ENCODE results near the gene TLDC2.
"Not testable (repeated sequence)": the region's sequence is repeated elsewhere in the genome, so short reads cannot be mapped to it uniquely, and the experiment has no call there.

TLDC2 gene

GRCh38 chr20:36905566-36905965, 29.6 kb downstream of the TLDC2 start:
- DNase-seq (ENCODE audit: low read depth, low spot score): not testable (repeated sequence)

DNA sequence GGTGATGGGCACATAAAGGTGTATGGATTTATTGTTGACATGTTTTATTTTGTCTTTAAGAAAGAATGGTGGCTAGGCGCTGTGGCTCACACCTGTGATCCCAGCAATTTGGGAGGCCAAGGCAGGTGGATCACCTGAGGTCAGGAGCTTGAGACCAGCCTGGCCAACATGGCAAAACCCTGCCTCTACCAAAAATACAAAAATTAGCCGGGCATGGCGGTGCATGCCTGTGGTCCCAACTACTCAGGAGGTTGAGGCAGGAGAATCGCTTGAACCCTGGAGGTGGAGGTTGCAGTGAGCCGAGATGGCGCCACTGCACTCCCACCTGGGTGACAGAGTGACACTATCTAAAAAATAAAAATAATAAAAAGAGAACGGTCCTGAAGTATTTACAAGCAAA, 30.1 kb downstream of the TLDC2 start:
- not testable (repeated sequence) for DNase-seq (ENCODE audit: low read depth, low spot score)

GRCh38 chr20:36908603-36909002, 32.7 kb downstream of the TLDC2 start:
- DNase-seq (ENCODE audit: low read depth, low spot score): no peak

DNA sequence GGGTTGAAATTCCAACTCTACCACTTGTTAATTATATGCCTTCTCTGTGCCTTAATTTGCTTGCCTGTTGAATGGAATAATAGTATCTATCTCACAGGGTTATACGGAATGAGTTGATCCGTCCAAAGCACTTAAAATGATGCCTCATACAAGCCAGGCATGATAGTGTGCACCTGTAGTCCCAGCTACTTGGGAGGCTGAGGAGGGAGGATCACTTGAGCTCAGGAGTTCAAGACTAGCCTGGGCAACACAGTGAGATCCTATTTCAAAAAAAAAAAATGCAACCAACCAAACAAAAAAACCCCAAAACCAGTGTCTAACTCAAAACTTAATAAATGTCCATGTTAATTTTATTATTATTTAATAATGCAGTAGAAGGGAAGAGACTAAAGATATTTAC, 40.3 kb downstream of the TLDC2 start:
- DNase-seq (ENCODE audit: low read depth, low spot score): no peak

- no peak for DNase-seq (ENCODE audit: low read depth, low spot score)
Observed at GRCh38 chr20:36917240-36917639, 41.3 kb downstream of the TLDC2 start.

DNA sequence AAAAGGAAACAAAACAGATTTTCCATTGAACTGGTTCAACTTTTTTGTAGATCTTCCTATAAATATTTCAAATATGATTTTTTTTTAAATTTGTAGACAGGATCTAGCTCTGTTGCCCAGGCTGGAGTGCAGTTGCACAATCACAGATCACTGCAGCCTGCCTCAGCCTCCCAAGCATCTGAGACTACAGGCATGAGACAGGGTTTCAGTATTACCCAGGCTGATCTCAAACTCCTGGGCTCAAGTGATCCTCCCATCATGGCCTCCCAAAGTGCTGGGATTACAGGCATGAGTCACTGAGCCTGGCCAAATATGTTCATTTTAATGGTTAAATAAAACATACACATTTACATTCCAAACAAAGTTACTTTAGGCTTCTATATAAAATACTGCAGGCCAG, 42.0 kb downstream of the TLDC2 start:
- no peak for DNase-seq (ENCODE audit: low read depth, low spot score)

DNA sequence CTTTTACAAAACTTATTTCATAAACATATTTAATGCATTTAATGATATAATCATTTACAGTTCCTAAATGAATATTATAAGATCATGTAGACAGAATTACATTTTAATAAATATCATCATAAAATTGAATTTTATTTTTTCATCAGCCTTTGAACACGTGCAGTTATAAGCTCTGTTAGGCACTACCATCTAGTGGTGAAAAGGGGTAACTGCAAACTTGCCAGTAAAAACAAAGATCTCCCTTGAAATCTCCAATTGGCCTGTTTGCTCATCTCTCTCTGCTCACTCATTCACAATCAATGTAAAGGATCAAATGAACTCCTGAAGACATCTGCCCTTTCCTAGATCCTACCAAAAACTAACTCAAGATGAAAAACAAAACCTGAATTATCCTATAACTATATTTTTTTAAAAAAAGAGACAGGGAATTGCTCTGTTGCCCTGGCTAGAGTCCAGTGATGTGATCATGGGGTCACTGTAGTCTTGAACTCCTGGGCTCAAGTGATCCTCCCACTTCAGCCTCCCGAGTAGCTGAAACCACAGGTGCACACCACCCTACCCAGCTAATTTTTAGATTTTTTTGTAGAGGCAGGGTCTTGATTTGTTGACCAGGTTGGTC, 43.9 kb downstream of the TLDC2 start:
- DNase-seq (ENCODE audit: low read depth, low spot score): peak; percentile 45

GRCh38 chr20:36920334-36920730, 44.4 kb downstream of the TLDC2 start:
- DNase-seq (ENCODE audit: low read depth, low spot score): no peak

GRCh38 chr20:36924167-36925045, 48.5 kb downstream of the TLDC2 start:
- no peak for DNase-seq (ENCODE audit: low read depth, low spot score)

- DNase-seq (ENCODE audit: low read depth, low spot score): no peak
Observed at GRCh38 chr20:36925234-36925633, 49.3 kb downstream of the TLDC2 start.

DNA sequence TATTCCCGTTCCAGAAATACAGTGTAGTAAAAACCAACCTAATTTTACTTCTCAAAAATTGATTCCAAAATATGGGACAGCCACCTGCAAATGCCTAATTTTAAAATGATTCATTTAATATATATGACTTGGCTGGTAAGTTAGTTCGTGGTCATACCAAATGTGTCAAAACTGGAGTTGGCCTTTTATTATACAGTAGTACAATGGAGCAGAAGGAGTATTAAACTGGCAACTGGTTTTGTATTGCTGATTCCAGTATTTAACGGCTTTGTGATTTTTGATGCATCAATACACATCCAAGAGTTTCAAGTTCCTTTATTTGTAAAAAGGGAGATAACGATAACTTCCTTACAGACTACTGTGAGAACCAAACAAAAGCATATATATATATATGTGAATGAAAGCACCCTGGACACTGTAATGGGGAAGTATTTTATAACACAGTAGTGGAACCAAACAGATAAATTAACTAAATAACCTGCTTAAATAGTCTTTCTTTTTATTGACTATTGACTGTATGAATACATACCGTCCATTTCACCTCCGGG, 50.8 kb downstream of the TLDC2 start:
- DNase-seq (ENCODE audit: low read depth, low spot score): no peak

GRCh38 chr20:36927704-36928103, 51.8 kb downstream of the TLDC2 start:
- DNase-seq (ENCODE audit: low read depth, low spot score): no peak

GRCh38 chr20:36929290-36929689, 53.4 kb downstream of the TLDC2 start:
- DNase-seq (ENCODE audit: low read depth, low spot score): no peak

DNA sequence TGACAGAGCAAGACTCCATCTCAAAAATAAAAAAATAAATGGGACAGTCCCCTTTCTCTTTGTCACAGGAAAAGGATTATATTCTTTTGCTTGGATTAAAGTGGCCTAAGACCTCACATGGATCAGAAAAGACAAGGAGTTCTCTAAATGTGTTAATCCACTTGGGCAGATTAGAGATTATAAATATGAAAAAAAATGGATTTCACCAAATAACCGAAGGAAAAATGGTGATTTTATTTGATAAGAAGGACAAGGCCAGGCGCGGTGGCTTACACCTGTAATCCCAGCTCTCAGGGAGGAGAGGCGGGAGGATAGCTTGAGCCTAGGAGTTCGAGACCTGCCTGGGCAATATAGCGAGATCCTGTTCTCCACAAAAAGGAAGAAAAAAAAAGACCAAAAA, 53.8 kb downstream of the TLDC2 start:
- DNase-seq (ENCODE audit: low read depth, low spot score): no peak

- DNase-seq (ENCODE audit: low read depth, low spot score): not testable (repeated sequence)
Observed at GRCh38 chr20:36932067-36932466, 56.1 kb downstream of the TLDC2 start.

- no peak for DNase-seq (ENCODE audit: low read depth, low spot score)
Observed at GRCh38 chr20:36932476-36933426, 56.8 kb downstream of the TLDC2 start.

- not testable (repeated sequence) for DNase-seq (ENCODE audit: low read depth, low spot score)
Observed at GRCh38 chr20:36933571-36933970, 57.6 kb downstream of the TLDC2 start.

DNA sequence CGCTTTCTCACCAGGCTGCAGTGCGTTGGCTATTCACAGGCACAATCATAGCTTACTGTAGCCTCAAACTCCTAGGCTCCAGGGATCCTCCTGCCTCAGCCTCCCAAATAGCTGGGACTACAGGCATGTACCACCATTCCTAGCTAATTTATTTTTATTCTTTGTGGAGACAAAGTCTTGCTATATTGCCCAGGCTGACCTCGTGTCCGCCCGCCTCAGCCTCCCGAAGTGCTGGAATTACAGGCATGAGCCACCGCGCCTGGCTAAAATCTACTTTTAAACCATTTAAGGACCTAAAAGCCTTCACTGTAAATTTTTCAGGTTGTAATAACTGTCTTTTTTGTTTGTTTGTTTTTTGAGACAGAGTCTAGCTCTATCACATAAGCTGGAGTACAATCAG, 60.4 kb downstream of the TLDC2 start:
- DNase-seq (ENCODE audit: low read depth, low spot score): no peak

DNA sequence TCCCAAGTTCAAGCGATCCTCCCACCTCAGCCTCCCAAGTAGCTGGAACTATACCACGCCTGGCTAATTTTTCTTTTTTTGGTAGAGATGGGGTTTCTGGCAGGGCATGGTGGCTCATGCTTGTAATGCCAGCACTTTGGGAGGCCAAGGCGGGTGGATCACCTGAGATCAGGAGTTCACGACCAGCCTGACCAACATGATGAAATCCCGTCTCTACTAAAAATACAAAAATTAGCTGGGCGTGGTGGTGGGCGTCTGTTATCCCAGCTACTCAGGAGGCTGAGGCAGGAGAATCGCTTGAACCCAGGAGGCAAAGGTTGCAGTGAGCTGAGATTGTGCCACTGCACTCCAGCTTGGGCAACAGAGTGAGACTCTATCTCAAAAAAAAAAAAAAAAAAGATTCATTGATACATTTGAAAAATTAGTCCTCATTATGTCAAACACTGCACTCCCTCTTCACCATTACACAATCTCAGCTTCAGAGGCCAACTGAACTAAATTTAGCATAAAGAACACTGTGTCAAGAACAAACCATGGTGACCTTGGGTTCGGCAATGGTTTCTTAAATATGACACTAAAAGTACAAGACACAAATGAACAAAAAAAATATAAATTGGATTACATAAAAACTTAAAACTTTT, 60.9 kb downstream of the TLDC2 start:
- not testable (repeated sequence) for DNase-seq (ENCODE audit: low read depth, low spot score)

- no peak for DNase-seq (ENCODE audit: low read depth, low spot score)
Observed at GRCh38 chr20:36937402-36937770, 61.4 kb downstream of the TLDC2 start.

GRCh38 chr20:36941401-36941835, 65.5 kb downstream of the TLDC2 start:
- no peak for DNase-seq (ENCODE audit: low read depth, low spot score)
